Mucosa of gallbladder (tissue), 1 donor: ENCODE measurements around the gene MALT1. TPM values are rescaled to one million over a fixed set of nuclear protein-coding genes. Genes with fewer than 3 reads are reported as not detected.

Experiments
- DNase-seq: peaks from one replicate; pipeline ENCODE4 v3.0.0-alpha.2; 2020; ENCODE audit warnings: low spot score
- total RNA-seq: library from RNA; stranded (reverse); gene quantifications from one replicate; pipeline ENCODE4 v1.2.1, GENCODE V29; 2021
- donor health status: DM: no; HTN: no; CAD: no.

Gene MALT1
- total RNA-seq, 1 donor from 2014 or later, result 20.8 TPM

DNA sequence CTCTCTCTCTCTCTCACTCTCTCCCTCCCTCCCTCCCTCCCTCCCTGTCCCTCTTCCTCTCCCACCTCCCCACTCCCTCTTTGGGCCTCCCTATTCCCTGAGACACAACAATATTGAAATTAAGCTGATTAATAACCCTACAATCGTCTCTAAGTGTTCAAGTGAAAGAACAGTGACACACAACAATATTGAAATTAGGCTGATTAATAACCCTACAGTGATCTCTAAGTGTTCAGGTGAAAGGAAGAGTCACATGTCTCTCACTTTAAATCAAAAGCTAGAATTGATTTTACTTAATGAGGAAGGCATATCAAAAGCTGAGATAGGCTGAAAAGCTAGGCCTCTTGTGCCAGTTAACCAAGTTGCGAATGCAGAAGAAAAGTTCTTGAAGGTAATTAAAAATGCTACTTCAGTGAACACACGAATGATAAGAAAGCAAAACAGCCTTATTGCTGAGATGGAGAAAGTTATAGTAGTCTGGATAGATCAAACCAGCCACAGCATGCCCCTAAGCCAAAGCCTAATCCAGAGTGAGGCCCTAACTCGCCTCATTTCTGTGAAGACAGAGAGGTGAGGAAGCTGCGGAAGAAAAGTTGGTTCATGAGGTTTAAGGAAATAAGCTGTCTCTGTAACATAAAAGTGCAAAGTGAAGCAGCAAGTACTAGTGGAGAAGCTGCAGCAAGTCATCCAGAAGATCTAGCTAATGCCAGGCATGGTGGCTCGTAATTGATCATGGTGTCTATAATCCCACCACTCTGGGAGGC lies 21.3 kb downstream of the MALT1 start:
- DNase-seq, result no peak

DNA sequence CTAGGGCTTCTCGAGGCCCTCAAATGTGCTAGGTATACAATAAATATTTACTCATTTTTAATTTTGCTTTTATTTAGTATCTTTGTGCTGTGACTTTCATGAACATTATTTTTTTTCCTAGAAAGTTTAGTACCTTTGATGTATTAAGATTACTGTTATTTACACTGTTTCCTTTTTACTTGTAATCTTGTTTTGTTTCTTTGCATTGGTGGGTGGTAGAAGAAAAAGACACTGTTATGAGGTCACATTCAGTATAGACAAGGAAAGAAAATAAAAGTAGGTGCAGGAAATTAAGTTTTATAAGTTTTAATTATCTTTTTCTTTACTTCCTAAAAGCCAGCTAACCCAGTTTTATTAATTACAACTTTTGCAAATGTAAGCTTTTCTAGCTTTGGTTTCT lies 23.0 kb downstream of the MALT1 start:
- no peak for DNase-seq

DNA sequence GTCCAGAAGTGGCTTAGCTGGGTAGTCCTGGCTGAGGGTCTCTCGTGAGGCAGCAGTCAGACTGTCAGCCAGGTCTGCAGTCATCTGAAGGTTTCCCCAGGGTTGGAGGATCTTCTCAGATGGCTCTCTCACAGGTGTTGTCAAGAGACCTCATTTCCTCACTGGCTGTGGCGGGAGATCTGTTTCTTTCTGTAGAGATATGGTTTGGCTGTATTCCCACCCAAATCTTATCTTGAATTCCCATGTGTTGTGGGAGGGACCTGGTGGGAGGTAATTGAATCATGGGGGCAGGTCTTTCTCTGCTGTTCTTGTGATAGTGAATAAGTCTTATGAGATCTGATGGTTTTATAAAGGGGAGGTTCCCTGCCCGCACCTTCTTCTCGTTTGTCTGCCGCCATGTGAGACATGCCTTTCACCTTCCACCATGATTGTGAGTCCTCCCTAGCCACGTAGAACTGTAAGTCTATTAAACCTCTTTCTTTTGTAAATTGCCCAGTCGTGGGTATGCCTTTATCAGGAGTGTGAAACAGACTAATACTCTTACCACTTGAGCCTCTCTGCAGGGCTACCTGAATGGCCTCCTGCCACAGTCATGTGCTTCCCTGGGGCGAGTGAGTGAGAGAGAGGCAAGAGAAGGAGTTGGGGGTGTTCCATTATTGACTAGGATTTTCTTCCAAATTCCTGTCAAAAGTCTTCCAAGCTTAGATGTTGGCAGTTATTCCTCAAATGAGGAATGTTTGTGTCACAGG lies 23.6 kb downstream of the MALT1 start:
- no peak for DNase-seq

DNA sequence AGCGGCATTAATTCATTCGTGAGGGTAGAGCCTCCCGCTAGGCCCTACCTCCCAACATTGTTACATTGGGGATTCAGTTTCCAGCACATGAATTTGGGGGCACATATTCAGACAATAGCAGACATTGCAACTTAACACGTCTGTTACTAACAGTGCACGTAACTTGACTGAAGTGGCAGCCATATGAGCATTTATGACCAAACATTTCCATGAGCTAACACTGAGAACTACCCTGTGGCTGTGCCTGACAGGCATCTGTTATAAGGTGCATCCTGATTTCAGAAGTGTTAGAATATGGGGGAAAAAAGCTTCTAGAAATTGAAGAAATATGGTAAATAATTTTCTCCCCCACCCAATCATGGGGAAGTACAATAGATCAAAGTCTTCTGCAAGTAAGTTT lies 24.5 kb downstream of the MALT1 start:
- DNase-seq, result no peak

DNA sequence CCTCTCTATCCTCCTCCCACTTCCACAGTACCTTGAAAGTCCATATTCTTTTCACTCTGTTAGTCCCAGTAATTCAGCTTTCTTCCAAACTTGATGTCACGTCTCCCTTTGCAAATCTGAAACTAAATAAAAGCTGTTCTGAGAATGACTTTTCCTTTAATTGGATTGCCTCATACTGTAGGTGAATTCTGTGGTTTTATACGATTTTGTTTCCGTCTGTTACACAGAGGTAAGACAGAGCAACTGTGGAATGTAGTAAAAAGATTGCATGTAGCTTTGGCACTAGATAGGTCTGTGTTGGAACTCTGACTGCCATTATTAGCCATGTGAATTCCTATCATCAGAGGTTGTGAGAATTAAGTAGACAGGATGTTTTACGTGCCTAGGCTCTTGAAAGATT lies 25.9 kb downstream of the MALT1 start:
- no peak for DNase-seq

DNA sequence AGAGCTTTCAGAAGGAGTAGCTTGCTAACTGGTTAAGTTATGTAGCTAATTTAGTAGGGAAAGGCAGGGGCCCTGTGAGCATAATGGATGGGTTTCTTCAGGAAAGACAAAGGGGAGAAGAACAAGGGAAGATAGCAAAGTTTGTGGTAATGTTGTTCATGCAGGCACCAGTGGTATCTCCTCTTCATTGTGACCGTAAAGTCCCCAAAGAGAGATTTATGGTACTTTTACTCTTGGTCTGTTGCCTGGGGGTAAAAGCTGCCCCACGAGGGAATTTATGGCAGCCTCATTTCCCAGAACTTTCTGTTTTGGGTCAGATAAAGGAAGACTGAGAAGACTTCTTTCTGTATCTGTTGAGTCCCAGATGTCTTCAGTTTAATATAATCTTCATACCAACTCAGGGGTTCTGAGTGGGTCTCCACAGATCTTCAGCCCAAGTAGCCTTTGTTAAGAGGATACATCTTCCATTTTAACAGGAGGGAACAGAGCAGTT lies 27.5 kb downstream of the MALT1 start:
- DNase-seq, result no peak

DNA sequence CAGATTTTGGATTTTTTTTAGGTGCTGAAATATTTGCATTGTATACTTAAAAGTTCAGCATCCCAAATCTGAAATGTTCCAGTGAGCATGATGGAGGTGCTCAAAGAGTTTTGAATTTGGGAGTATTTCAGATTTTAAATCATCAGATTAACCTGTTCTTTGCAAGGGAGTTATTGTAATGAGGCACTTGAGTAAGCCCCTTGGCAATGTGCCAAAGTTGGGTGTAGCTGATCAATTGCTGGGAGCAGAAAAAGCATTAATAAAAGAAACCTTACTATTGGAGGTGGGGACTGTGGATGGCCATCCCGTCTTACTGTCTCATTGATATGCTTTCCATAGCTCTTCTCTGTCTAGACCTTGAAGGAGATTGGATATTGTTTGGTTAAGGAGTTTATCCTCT lies 28.3 kb downstream of the MALT1 start:
- no peak for DNase-seq

DNA sequence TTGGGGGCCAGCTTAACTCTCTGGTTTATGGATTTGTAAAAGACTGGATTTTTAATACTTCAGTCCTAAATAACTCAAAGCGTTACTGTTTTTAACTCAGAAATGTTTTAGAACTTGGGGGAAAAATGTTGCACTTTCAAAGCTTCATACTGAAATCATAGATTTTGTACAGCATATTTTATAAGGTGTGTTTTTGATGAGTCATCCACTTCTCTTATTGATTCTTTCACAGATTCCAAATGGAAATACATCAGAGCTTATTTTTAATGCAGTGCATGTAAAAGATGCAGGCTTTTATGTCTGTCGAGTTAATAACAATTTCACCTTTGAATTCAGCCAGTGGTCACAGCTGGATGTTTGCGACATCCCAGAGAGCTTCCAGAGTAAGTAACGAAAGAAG lies 28.9 kb downstream of the MALT1 start:
- no peak for DNase-seq

DNA sequence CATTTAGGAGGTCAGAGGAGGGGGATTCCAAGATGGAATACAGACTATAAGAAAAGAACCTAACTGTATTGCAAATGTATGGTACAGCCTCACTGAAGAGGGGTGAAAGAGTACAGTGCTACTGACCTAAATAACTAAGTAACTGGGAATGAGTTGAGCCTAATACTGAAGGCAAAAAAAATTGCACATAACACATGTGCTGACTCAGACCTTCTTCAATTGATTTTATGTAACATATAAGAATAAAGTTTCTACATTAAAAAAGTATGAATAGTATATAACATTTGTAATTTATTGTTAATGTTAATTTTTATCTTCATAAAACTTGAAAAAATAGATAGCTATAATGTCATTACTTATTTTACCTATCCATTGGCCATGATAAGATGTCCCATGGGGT lies 41.7 kb downstream of the MALT1 start:
- DNase-seq, result no peak

DNA sequence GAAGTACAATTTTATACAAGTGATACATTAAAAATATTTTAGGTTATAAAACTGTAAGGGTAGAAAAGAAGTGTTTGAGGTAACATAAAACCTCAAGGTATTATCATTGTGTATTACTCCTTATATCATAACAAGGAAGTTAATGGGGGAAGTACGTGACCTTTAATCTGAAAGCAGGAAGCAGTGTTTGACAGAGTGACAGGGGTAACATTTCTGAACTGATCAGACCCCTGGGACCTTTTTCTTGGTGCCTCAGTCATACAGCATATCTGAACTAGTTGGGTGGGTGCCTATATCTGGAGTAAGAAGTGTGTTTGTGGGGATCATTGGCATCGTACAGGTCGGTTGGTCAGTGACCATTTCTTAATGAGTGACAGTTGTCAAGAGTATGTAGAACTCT lies 43.0 kb downstream of the MALT1 start:
- no peak for DNase-seq

DNA sequence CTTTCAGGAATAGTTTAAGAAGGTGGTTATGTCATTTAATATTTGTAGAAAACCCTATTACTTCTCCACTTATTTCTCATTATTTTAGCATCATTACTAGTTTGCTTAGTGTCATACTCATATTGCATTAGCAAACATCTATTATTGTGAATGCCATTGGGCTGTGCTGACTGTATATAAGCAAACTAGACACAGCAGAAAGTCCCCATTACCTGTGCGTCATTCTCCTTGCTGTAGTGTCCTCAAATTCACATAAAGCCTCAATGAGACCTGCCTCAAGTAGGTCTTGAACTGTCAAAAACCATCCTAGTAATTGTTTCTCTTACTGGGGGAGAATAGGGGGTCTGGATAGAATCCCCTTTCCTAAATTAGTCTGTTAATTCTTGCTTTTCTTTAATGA lies 43.6 kb downstream of the MALT1 start:
- DNase-seq, result no peak

DNA sequence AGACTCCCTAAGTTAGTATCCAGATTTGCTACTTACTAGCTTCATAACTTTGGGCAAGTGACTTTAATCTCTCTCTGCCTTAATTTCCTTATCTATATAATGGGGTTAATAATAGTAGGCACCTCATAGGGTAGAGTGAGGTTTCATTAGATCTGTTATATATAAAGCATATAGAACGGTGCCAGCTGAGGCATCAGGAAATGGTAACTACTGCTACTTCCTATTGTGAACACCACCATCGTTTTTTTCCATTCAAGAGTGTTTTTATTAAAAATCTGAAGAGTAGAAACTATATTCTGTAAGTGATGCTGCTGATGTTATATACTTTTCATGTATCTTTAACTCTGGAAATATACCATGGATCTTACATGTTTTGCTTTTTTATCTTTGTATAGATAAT lies 44.3 kb downstream of the MALT1 start:
- no peak for DNase-seq

DNA sequence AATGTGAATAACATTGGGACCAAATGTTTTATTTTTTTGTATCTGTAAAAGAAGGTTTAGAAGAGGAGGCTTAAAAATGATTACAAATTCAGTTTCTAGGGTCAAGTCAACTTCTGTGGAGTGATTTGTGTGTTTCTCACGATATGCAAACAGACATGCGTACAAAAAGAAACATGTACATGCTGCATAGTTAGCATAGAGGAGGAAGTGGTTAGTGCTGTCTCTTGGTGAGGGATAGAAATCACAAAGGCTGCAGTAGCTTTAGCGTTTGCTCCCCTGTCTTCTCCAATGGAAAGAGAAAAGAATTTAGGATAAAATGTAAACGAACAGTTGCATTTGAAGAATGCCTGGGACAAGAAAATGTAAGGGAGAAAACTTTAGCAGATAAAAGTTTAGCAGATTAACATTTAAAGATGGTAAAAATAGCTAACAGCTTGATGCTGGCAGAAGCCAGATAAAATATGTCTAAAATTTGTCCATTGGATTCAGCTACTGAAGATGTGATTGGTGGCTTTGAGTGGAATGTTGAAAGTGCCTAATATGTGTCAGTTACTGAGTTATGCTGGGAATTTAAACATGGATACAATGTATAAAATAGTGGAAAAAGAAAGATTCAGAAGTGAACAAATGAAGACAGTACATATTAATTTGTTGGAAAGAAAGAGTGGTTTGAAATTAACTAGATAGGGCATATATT lies 44.9 kb downstream of the MALT1 start:
- DNase-seq, result no peak

DNA sequence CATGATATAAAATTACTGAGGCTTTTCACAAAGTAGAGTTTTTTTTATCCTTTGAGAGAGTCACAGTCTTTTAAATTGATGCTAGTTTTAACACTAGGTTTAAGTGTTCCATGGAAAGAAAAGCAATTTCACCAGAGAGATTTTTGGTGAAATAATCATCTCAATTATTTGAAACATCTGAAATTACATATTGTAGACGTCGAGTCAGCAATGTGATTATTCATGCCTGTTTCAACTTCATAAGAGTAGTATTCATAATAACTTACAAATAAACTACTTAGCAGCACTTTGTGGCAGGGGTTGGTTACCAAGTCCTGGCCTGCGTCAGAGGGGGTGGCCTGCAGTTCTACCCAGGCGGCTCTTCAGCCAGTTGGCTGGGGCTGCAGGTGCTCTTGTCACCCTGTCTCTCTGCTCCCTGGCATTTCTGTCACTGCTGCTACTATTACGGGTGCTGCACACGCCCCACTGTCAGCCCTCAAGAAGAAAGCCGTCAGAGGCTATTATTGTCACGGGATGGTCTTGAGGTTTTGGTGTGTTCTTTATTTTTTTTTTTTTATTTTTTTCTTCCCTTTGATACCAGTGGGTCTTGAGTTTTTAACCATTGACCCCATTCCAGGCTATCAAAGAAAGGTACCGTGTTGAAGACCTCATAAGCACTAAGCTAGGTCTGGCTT lies 50.4 kb downstream of the MALT1 start:
- no peak for DNase-seq

DNA sequence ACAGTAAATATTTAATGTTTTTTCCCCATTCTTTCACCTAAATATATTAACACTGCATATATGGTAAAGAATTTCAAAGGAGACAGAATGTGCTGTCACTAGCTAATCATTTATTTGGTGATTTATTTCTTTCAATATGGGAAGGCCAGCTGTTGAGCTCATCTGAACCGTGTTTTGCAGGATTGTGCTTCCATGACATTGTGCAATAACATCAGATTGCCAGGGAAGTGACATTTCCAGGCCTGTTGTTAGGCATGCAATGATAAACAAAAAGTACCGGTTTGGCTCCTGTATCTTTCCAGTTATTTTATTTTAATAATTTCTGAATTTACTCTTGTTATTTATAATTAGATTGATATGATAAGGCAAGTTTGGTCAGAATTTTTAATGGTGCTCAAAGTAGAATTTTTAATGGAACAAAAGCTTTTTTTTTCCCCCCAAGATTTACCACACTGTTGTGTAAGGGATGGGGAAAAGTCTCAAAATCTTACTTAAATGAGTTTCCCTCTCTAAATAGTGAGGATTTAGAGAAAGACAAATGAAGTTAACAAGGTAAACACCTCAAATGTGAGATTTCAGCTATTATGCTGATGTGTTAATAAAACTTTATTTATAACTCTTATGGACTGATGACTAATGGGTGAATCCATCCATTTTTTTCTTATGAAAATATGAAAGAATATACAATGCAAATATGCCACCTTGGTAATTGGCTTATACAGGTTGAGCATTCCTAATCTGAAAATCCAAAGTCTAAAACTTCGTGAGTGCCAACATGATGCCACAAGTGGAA lies 52.7 kb downstream of the MALT1 start:
- DNase-seq, result no peak

DNA sequence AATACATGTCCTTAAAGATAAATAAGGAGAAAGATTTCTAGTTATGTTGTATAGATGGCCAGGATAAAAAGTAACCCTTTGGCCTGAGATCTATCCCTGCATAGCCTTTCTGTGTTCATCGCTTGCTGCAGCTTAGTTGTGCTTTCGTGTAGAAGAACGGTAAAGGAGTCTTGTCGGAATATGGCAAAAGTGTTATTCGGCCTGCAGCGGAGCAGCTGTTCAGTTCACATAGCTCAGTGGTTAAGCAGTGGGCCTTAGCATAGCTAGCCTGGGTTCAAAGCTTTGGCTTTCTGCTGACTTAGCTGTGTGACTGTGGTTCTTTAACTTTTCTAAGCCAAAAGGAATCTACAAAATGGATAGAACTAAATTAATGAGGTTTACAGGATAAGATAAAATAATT lies 55.4 kb downstream of the MALT1 start:
- no peak for DNase-seq

DNA sequence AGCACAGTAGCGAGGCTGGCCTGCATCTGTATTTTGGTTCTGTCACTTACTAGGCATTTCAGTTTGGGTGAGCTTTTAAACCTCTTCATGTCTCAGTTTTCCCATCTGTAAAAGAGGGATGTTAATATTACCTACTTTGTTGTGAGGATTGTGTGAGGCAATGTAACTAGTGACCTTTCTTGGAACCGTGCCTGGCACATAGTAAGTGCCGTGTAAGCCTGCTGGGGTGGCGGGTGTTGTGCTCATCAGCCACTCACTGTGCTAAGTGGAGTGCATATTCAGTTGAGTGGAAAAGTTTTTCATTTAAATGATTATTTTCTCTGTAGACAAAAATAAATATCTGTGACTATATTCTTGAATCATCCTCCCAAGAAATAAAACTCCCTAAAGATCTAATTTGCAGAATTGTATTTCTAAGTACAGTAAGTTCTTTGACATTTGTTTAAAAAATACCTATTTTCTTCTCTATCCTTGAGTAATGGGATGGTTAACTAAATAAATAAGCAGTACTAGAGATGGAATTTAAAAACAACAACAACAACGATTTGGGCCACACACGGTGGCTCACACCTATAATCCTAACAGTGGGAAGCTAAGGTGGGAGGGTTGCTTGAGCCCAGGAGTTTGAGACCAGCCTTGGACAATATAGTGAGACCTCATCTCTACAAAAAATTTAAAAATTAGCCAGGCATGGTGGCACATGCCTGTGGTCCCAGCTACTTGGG lies 56.7 kb downstream of the MALT1 start:
- DNase-seq, result no peak

DNA sequence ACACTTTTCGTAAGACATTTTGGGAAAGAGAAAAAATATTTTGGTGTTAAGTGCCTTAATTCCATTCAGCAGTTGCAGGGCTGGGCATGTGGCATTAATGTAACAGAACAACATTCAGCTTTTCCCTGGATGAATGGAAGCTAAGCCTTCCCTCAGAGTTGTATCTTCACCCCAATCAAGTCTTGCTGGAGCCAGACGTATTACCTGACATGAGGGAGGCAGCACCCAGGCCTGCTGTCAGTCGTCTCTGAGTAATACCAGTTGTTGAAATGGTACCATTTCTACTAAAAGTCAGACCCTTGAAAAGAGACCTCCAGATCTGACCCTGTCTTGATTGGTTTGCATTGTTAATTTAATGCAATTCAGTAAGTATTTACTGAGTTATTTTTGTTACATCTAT lies 57.5 kb downstream of the MALT1 start:
- DNase-seq, result no peak

DNA sequence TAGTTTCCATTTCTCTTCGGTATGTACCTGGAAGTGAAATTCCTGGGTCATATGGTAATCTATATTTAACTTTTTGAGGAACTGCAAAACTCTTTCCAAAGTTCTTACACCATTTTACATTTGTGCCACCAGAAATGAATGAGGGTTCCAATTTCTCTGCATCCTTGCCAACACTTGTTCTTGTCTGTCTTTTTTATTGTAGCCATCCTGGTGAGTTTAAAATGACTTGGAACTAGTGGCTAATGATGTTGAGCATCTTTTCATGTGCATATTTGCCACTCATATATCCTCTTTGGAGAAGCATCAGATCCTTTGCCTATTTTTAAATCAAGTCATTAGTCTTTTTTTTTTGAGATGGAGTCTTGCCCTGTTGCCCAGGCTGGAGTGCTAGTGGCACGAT lies 59.4 kb downstream of the MALT1 start:
- DNase-seq, result no peak

DNA sequence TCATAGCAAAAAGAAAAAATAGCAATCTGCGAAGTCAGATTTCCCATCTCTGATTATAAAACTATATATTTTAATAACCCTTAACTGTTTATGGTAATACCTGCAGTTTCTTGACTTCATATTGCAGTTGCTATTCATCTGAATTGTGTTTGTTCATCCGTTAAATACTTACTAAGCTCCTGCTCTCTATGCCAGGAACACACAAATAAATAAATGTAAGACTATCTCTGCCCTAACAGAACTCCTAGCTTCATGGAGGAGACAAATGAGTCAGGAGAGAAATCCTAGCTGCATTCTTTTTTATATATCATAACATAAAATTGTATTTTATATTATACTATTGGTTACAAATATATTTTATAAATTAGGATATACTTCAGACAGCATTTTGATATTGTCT lies 61.2 kb downstream of the MALT1 start:
- no peak for DNase-seq

DNA sequence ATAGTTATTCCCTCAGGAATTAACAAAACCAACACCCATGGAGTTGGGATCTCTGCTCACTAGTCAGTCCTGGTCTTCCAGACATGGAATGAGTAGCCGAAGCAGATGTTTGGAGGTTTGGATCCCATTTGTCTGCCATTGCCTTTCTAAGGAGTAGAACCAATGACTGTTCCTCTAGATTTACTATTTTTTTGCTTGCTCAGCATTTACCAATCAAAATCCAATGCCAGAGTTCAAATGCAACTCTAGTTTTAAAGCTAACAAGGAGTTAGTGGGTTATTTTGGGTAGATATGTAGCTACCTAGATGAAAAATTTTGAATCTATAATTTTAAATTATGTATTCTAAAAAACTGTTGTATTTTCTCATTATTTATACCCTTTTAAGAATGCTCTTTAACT lies 62.6 kb downstream of the MALT1 start:
- DNase-seq, result no peak
